HEK293 (cell line): Measurements from ENCODE around the gene RBM20.

Experiments used
- CTCF ChIA-PET: fragments of 350-600 bp; formaldehyde crosslinking; extraction: SDS; loops from one replicate; lab custom pipeline; 2021; ENCODE audit warnings: antibody characterized with exemption; lab: Yijun Ruan, JAX
- POLR2A ChIA-PET: fragments of 300-600 bp; formaldehyde crosslinking; extraction: SDS; loops from one replicate; lab custom pipeline; 2020; ENCODE audit warnings: antibody characterized with exemption, inconsistent platforms; lab: Yijun Ruan, JAX
- H3K27ac ChIP-seq: fragments of 200-500 bp; sonication (Bioruptor generic); 2 replicates; pipeline ENCODE4 v1.5.1; 2014; ENCODE audit warnings: low read depth, low read length, control low read depth, inconsistent platforms; ENCODE audit errors: extremely low read depth
- H3K36me3 ChIP-seq, 2 experiments: fragments of 200-500 bp in 1 of 2; sonication (Bioruptor generic) in 1 of 2; 1 replicate in 1 of 2; 2 replicates in 1 of 2; pipeline ENCODE4 v1.5.1; 2014 to 2017; ENCODE audit warnings: inconsistent platforms in 2 of 2, low read length in 2 of 2; ENCODE audit not compliant: control insufficient read depth in 2 of 2, insufficient read depth in 1 of 2
- H3K4me1 ChIP-seq: fragments of 200-500 bp; sonication (Bioruptor generic); 2 replicates; pipeline ENCODE4 v1.5.1; 2014; ENCODE audit warnings: mild to moderate bottlenecking, low read length, inconsistent platforms; ENCODE audit not compliant: control insufficient read depth, insufficient read depth
- H3K4me3 ChIP-seq: 2 replicates; pipeline ENCODE4 v1.5.1; 2011; ENCODE audit warnings: low read depth, mild to moderate bottlenecking, control low read depth, low read length, moderate library complexity
- H3K9me3 ChIP-seq: fragments of 200-500 bp; sonication (Bioruptor generic); 2 replicates; pipeline ENCODE4 v1.5.1; 2014; ENCODE audit warnings: low read depth, low read length, inconsistent platforms; ENCODE audit not compliant: control insufficient read depth, insufficient read depth
- GLIS1 ChIP-seq: fragments of 450-650 bp; formaldehyde crosslinking; IDR thresholded peaks from 2 replicates; pipeline ENCODE4 v1.5.1; 2016; ENCODE audit warnings: missing biosample characterization, missing genetic modification characterization
- KLF7 ChIP-seq: fragments of 450-650 bp; formaldehyde crosslinking; IDR thresholded peaks from 2 replicates; pipeline ENCODE4 v1.5.1; 2016; ENCODE audit warnings: missing biosample characterization, missing genetic modification characterization, borderline replicate concordance
- SP3 ChIP-seq: fragments of 450-650 bp; formaldehyde crosslinking; IDR thresholded peaks from 2 replicates; pipeline ENCODE4 v1.5.1; 2016; ENCODE audit warnings: missing biosample characterization, missing genetic modification characterization
- ZBTB48 ChIP-seq: fragments of 450-650 bp; formaldehyde crosslinking; IDR thresholded peaks from 2 replicates; pipeline ENCODE4 v1.5.1; 2016; ENCODE audit warnings: missing biosample characterization, missing genetic modification characterization
- ZFHX2 ChIP-seq: fragments of 450-650 bp; formaldehyde crosslinking; conservative IDR thresholded peaks from 2 replicates; pipeline ENCODE4 v1.5.1; 2016; ENCODE audit warnings: missing biosample characterization, missing genetic modification characterization
- ZNF132 ChIP-seq: fragments of 450-650 bp; formaldehyde crosslinking; IDR thresholded peaks from 2 replicates; pipeline ENCODE4 v1.5.1; 2017; ENCODE audit warnings: missing biosample characterization, missing genetic modification characterization, borderline replicate concordance
- ZNF23 ChIP-seq: fragments of 450-650 bp; formaldehyde crosslinking; IDR thresholded peaks from 2 replicates; pipeline ENCODE4 v1.5.1; 2016; ENCODE audit warnings: missing biosample characterization, missing genetic modification characterization, borderline replicate concordance
- ZNF239 ChIP-seq: fragments of 450-650 bp; formaldehyde crosslinking; IDR thresholded peaks from 2 replicates; pipeline ENCODE4 v1.5.1; 2016; ENCODE audit warnings: missing biosample characterization, missing genetic modification characterization
- ZNF266 ChIP-seq: fragments of 450-650 bp; formaldehyde crosslinking; IDR thresholded peaks from 2 replicates; pipeline ENCODE4 v1.5.1; 2016; ENCODE audit warnings: missing biosample characterization, missing genetic modification characterization, low read depth
- ZNF354C ChIP-seq: fragments of 450-650 bp; formaldehyde crosslinking; IDR thresholded peaks from 2 replicates; pipeline ENCODE4 v1.5.1; 2016; ENCODE audit warnings: missing biosample characterization, missing genetic modification characterization, low read depth, borderline replicate concordance
- ZNF530 ChIP-seq: fragments of 450-650 bp; formaldehyde crosslinking; IDR thresholded peaks from 2 replicates; pipeline ENCODE4 v1.5.1; 2016; ENCODE audit warnings: low read depth, missing biosample characterization, missing genetic modification characterization
- ZNF548 ChIP-seq: fragments of 450-650 bp; formaldehyde crosslinking; IDR thresholded peaks from 2 replicates; pipeline ENCODE4 v1.5.1; 2016; ENCODE audit warnings: missing biosample characterization, missing genetic modification characterization
- ZNF658 ChIP-seq: fragments of 450-650 bp; formaldehyde crosslinking; IDR thresholded peaks from 2 replicates; pipeline ENCODE4; 2016; ENCODE audit warnings: missing biosample characterization, missing genetic modification characterization
- ZNF776 ChIP-seq: fragments of 450-650 bp; formaldehyde crosslinking; IDR thresholded peaks from 2 replicates; pipeline ENCODE4 v1.5.0; 2017; ENCODE audit warnings: missing biosample characterization, missing genetic modification characterization, borderline replicate concordance
- ZSCAN30 ChIP-seq: fragments of 450-650 bp; IDR thresholded peaks from 2 replicates; pipeline ENCODE4 v1.5.1; 2018; ENCODE audit warnings: missing biosample characterization, mild to moderate bottlenecking, missing genetic modification characterization, moderate library complexity
- TF ChIP-seq, protein P1 (sequence below): fragments of 450-650 bp; formaldehyde crosslinking; IDR thresholded peaks from 2 replicates; pipeline ENCODE4 v1.5.1; 2017; ENCODE audit warnings: missing biosample characterization, missing genetic modification characterization
- TF ChIP-seq, protein P2 (sequence below): fragments of 450-650 bp; formaldehyde crosslinking; IDR thresholded peaks from 2 replicates; pipeline ENCODE4 v1.5.1; 2016; ENCODE audit warnings: missing biosample characterization, missing genetic modification characterization
- TF ChIP-seq, protein P3 (sequence below): fragments of 450-650 bp; formaldehyde crosslinking; IDR thresholded peaks from 2 replicates; pipeline ENCODE4 v1.5.1; 2016; ENCODE audit warnings: missing biosample characterization, missing genetic modification characterization, borderline replicate concordance
- TF ChIP-seq, protein P4 (sequence below): fragments of 450-650 bp; formaldehyde crosslinking; optimal IDR thresholded peaks from 2 replicates; pipeline ENCODE3; 2016; ENCODE audit warnings: missing biosample characterization, mild to moderate bottlenecking, missing genetic modification characterization
- TF ChIP-seq, protein P5 (sequence below): fragments of 450-650 bp; formaldehyde crosslinking; IDR thresholded peaks from 2 replicates; pipeline ENCODE4 v1.5.1; 2016; ENCODE audit warnings: missing biosample characterization, missing genetic modification characterization

Gene RBM20

DNA sequence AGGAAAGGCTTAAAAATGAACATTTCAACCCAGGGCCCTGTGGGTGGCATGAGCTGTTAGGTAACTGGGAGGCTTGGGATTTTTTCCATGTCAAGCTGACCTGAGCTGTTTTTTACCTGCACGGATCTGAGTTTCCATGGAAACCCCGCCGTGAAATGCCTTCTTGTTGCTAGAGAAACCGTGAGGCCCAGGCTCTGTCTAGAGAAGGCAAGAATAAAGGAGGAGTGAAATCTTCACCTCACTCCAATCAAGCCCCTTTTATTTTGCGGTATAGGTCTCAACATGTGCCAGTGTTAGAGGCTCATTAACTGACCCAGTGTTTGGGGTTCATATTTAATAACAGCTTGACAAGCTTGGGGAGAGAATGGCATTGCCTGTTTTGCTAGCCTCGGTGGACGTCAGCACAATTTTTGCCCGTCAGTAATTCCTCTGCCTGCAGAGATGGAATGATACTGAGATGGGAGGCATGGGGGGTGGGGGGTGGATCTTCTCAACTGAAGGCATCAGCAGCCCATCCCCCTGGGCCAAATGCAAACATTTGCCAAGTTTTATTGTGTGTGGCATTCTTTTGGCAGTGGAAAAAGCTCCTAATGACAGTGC lies 178.7 kb downstream of the RBM20 start:
- ChIA-PET CTCF (no interaction called here), POLR2A (no interaction called here)
- Histone ChIP-seq H3K27ac (no peak overlapping the region), H3K4me1 (peaks cover 4% of the 10 kb centered on the region; the same call in 1 of the 2 replicates), H3K36me3 (peaks cover 4 to 13% of the 10 kb centered on the region in 2 experiments), H3K9me3 (no peaks in the 10 kb centered on the region)
- no peak for TF ChIP-seq ZSCAN30 (tag by site-specific recombination)
- TF ChIP-seq ZNF548 (tag by site-specific recombination) = no peak
- TF ChIP-seq GLIS1 (tag by site-specific recombination) = no peak
- no peak for TF ChIP-seq ZNF266 (tag by site-specific recombination)
- no peak for TF ChIP-seq ZNF132
- TF ChIP-seq, protein P1, sequence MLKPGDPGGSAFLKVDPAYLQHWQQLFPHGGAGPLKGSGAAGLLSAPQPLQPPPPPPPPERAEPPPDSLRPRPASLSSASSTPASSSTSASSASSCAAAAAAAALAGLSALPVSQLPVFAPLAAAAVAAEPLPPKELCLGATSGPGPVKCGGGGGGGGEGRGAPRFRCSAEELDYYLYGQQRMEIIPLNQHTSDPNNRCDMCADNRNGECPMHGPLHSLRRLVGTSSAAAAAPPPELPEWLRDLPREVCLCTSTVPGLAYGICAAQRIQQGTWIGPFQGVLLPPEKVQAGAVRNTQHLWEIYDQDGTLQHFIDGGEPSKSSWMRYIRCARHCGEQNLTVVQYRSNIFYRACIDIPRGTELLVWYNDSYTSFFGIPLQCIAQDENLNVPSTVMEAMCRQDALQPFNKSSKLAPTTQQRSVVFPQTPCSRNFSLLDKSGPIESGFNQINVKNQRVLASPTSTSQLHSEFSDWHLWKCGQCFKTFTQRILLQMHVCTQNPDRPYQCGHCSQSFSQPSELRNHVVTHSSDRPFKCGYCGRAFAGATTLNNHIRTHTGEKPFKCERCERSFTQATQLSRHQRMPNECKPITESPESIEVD (tag by site-specific recombination) = no peak
- TF ChIP-seq ZNF239 (tag by site-specific recombination) = no peak
- no peak for TF ChIP-seq ZFHX2
- no peak for TF ChIP-seq ZBTB48 (tag by site-specific recombination)
- no peak for TF ChIP-seq ZNF658
- TF ChIP-seq, protein P2, sequence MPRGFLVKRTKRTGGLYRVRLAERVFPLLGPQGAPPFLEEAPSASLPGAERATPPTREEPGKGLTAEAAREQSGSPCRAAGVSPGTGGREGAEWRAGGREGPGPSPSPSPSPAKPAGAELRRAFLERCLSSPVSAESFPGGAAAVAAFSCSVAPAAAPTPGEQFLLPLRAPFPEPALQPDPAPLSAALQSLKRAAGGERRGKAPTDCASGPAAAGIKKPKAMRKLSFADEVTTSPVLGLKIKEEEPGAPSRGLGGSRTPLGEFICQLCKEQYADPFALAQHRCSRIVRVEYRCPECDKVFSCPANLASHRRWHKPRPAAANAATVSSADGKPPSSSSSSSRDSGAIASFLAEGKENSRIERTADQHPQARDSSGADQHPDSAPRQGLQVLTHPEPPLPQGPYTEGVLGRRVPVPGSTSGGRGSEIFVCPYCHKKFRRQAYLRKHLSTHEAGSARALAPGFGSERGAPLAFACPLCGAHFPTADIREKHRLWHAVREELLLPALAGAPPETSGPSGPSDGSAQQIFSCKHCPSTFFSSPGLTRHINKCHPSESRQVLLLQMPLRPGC = no peak
- TF ChIP-seq, protein P3, sequence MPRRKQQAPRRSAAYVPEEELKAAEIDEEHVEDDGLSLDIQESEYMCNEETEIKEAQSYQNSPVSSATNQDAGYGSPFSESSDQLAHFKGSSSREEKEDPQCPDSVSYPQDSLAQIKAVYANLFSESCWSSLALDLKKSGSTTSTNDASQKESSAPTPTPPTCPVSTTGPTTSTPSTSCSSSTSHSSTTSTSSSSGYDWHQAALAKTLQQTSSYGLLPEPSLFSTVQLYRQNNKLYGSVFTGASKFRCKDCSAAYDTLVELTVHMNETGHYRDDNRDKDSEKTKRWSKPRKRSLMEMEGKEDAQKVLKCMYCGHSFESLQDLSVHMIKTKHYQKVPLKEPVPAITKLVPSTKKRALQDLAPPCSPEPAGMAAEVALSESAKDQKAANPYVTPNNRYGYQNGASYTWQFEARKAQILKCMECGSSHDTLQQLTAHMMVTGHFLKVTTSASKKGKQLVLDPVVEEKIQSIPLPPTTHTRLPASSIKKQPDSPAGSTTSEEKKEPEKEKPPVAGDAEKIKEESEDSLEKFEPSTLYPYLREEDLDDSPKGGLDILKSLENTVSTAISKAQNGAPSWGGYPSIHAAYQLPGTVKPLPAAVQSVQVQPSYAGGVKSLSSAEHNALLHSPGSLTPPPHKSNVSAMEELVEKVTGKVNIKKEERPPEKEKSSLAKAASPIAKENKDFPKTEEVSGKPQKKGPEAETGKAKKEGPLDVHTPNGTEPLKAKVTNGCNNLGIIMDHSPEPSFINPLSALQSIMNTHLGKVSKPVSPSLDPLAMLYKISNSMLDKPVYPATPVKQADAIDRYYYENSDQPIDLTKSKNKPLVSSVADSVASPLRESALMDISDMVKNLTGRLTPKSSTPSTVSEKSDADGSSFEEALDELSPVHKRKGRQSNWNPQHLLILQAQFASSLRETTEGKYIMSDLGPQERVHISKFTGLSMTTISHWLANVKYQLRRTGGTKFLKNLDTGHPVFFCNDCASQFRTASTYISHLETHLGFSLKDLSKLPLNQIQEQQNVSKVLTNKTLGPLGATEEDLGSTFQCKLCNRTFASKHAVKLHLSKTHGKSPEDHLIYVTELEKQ = no peak
- TF ChIP-seq KLF7 = no peak
- no peak for TF ChIP-seq SP3 (tag by site-specific recombination)
- TF ChIP-seq ZNF23 (tag by site-specific recombination) = no peak
- TF ChIP-seq, protein P4, sequence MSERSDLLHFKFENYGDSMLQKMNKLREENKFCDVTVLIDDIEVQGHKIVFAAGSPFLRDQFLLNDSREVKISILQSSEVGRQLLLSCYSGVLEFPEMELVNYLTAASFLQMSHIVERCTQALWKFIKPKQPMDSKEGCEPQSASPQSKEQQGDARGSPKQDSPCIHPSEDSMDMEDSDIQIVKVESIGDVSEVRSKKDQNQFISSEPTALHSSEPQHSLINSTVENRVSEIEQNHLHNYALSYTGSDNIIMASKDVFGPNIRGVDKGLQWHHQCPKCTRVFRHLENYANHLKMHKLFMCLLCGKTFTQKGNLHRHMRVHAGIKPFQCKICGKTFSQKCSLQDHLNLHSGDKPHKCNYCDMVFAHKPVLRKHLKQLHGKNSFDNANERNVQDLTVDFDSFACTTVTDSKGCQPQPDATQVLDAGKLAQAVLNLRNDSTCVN (tag by site-specific recombination) = no peak
- TF ChIP-seq, all 188 proteins: peak for 0
- no peak overlapping the region for H3K4me3 ChIP-seq

DNA sequence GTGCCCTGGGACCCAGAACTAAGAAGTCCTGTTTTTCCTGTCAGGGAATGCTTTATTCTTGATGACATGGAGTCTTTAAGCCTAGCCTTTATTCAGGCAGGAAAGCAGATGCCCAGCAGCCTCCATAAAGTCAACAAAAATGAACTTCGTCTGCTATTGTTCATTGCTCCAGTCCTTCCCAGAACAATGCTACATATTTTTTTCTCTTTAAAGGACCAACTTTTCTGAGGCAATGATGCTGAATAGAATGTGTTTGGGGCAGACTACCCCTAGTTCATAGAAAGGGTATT lies 180.0 kb downstream of the RBM20 start:
- POLR2A ChIA-PET = no interaction called here
- Histone ChIP-seq H3K4me1 (peaks cover 4% of the 10 kb centered on the region; the same call in 1 of the 2 replicates), H3K9me3 (no peaks in the 10 kb centered on the region), H3K36me3 (peaks cover 4 to 13% of the 10 kb centered on the region in 2 experiments), H3K27ac (no peak overlapping the region), H3K4me3 (no peak overlapping the region)
- TF ChIP-seq ZNF530 (no peak), ZNF354C (no peak), ZNF776 (tag by site-specific recombination) (no peak)
- TF ChIP-seq, protein P5, sequence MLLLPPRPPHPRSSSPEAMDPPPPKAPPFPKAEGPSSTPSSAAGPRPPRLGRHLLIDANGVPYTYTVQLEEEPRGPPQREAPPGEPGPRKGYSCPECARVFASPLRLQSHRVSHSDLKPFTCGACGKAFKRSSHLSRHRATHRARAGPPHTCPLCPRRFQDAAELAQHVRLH (tag by site-specific recombination) = no peak
- CTCF ChIA-PET = no interaction called here
